SK-N-MC (cell line): ENCODE measurements around the gene IL17RB.

ENCODE experiments used
- DNase-seq: peaks from one replicate; pipeline ENCODE4 v3.0.0-alpha.2; 2011; ENCODE audit warnings: low read depth, low spot score
- H3K27ac ChIP-seq: fragments of 200-600 bp; sonication (generic); 2 replicates; pipeline ENCODE4 v1.5.1; 2016; ENCODE audit warnings: mixed run types
- H3K36me3 ChIP-seq: fragments of 200-600 bp; sonication (generic); 2 replicates; pipeline ENCODE4 v1.6.1; 2017; ENCODE audit warnings: antibody characterized with exemption, low read length, mixed read lengths; ENCODE audit not compliant: insufficient read depth
- H3K4me3 ChIP-seq: fragments of 200-600 bp; sonication (generic); 2 replicates; pipeline ENCODE4 v1.5.1; 2016
- H3K9ac ChIP-seq: fragments of 200-600 bp; sonication (generic); 2 replicates; pipeline ENCODE4 v1.8.0; 2017; ENCODE audit warnings: mixed run types, mixed read lengths; ENCODE audit not compliant: insufficient read length
- H3K9me3 ChIP-seq: fragments of 200-600 bp; sonication (generic); 2 replicates; pipeline ENCODE4 v1.6.1; 2017; ENCODE audit warnings: low read depth, mild to moderate bottlenecking, antibody characterized with exemption, low read length, moderate library complexity, mixed read lengths
- EZH2 ChIP-seq: fragments of 200-600 bp; sonication (generic); IDR thresholded peaks from one replicate; pipeline ENCODE4 v1.6.1; 2017; ENCODE audit warnings: antibody characterized with exemption
- FOXP2 ChIP-seq: optimal IDR thresholded peaks from 2 replicates; pipeline ENCODE3; 2011; ENCODE audit warnings: mild to moderate bottlenecking, moderate library complexity; ENCODE audit not compliant: insufficient read depth; ENCODE audit errors: extremely low read length, control extremely low read depth
- POLR2AphosphoS5 ChIP-seq: IDR thresholded peaks from 2 replicates; pipeline ENCODE4 v1.6.1; 2012; ENCODE audit warnings: mild to moderate bottlenecking, low read depth, low read length, borderline replicate concordance

The IL17RB gene

GRCh38 chr3:53833700-53834099 is 12.7 kb upstream of the IL17RB start:
- Histone ChIP-seq H3K4me3 (no peak overlapping the region), H3K27ac (no peak overlapping the region), H3K36me3 (no peaks in the 10 kb centered on the region), H3K9me3 (no peaks in the 10 kb centered on the region), H3K9ac (no peak overlapping the region)
- no peak for TF ChIP-seq POLR2AphosphoS5
- no peak for TF ChIP-seq EZH2
- no peak for TF ChIP-seq FOXP2
- no peak for DNase-seq

GRCh38 chr3:53834429-53835095 is 11.8 kb upstream of the IL17RB start:
- Histone ChIP-seq H3K4me3 (no peak overlapping the region), H3K36me3 (no peaks in the 10 kb centered on the region), H3K27ac (no peak overlapping the region), H3K9ac (no peak overlapping the region), H3K9me3 (no peaks in the 10 kb centered on the region)
- DNase-seq: no peak
- no peak for TF ChIP-seq EZH2

GRCh38 chr3:53835257-53835656 is 11.1 kb upstream of the IL17RB start:
- no peaks in the 10 kb centered on the region for H3K36me3 ChIP-seq
- H3K27ac ChIP-seq: no peak overlapping the region
- H3K9me3 ChIP-seq: no peaks in the 10 kb centered on the region
- H3K9ac ChIP-seq: no peak overlapping the region
- TF ChIP-seq FOXP2 (no peak), POLR2AphosphoS5 (no peak), EZH2 (no peak)
- DNase-seq: no peak
- H3K4me3 ChIP-seq: no peak overlapping the region

GRCh38 chr3:53836084-53836872 is 10.1 kb upstream of the IL17RB start:
- TF ChIP-seq POLR2AphosphoS5 (no peak), EZH2 (no peak), FOXP2 (no peak)
- Histone ChIP-seq H3K9me3 (no peaks in the 10 kb centered on the region), H3K27ac (no peak overlapping the region), H3K36me3 (no peaks in the 10 kb centered on the region), H3K4me3 (no peak overlapping the region), H3K9ac (no peak overlapping the region)
- no peak for DNase-seq

GRCh38 chr3:53837331-53837730 is 9.0 kb upstream of the IL17RB start:
- TF ChIP-seq EZH2 (no peak), POLR2AphosphoS5 (no peak), FOXP2 (no peak)

GRCh38 chr3:53841296-53841695 is 5.1 kb upstream of the IL17RB start:
- TF ChIP-seq FOXP2 (no peak), POLR2AphosphoS5 (no peak), EZH2 (no peak)
- H3K36me3 ChIP-seq: no peaks in the 10 kb centered on the region
- no peaks in the 10 kb centered on the region for H3K9me3 ChIP-seq
- no peak for DNase-seq
- H3K9ac ChIP-seq: no peak overlapping the region
- no peak overlapping the region for H3K27ac ChIP-seq
- no peak overlapping the region for H3K4me3 ChIP-seq

More at GRCh38 chr3:53837331-53837730, 9.0 kb upstream of the IL17RB start:
- no peaks in the 10 kb centered on the region for H3K36me3 ChIP-seq
- no peak overlapping the region for H3K9ac ChIP-seq
- H3K27ac ChIP-seq: no peak overlapping the region
- H3K4me3 ChIP-seq: no peak overlapping the region
- H3K9me3 ChIP-seq: no peaks in the 10 kb centered on the region
- no peak for DNase-seq

- H3K9ac ChIP-seq: no peak overlapping the region
- TF ChIP-seq POLR2AphosphoS5 (no peak), EZH2 (no peak), FOXP2 (no peak)
- no peaks in the 10 kb centered on the region for H3K36me3 ChIP-seq
- no peaks in the 10 kb centered on the region for H3K9me3 ChIP-seq
- DNase-seq: no peak
- no peak overlapping the region for H3K27ac ChIP-seq
- no peak overlapping the region for H3K4me3 ChIP-seq
These were observed 3.8 kb upstream of the IL17RB start for GRCh38 chr3:53842436-53843194.

GRCh38 chr3:53843195-53844177 is 2.9 kb upstream of the IL17RB start:
- H3K9ac ChIP-seq: no peak overlapping the region

More at GRCh38 chr3:53843195-53844177, 2.9 kb upstream of the IL17RB start:
- H3K4me3 ChIP-seq: no peak overlapping the region
- DNase-seq: no peak
- no peak overlapping the region for H3K27ac ChIP-seq
- TF ChIP-seq EZH2 (no peak), POLR2AphosphoS5 (no peak), FOXP2 (no peak)
- no peaks in the 10 kb centered on the region for H3K36me3 ChIP-seq
- H3K9me3 ChIP-seq: no peaks in the 10 kb centered on the region
